Gastroesophageal sphincter (tissue), 4 donors: ENCODE data around the gene ERBIN. TPM values are rescaled to one million over a fixed set of nuclear protein-coding genes. Genes with fewer than 3 reads are reported as not detected.

Source experiments
- ATAC-seq: fragments of 150-250 bp; one replicate; pipeline ENCODE4 v1.9.1; 2016; ENCODE audit warnings: mild to moderate bottlenecking, moderate library complexity
- H3K27ac ChIP-seq, 4 donors: fragments of 200-600 bp; sonication (generic) in 3 of 4; 1 replicate in 3 of 4; 2 replicates in 1 of 4; pipeline ENCODE4 v1.5.1; 2016 to 2019
- H3K27me3 ChIP-seq: fragments of 200-600 bp; sonication (generic); one replicate; pipeline ENCODE4 v1.5.1; 2019
- H3K36me3 ChIP-seq, 2 donors: fragments of 200-600 bp; sonication (generic); one replicate each; pipeline ENCODE4 v1.5.1; 2019; ENCODE audit warnings: control low read depth in 1 of 2
- H3K4me1 ChIP-seq, 3 donors: fragments of 200-600 bp; sonication (generic); 1 replicate in 2 of 3; 2 replicates in 1 of 3; pipeline ENCODE4 v1.5.1; 2016 to 2019; ENCODE audit warnings: control low read depth in 2 of 3
- H3K4me3 ChIP-seq, 2 donors: fragments of 200-600 bp; sonication (generic); one replicate each; pipeline ENCODE4 v1.5.1; 2019; ENCODE audit warnings: mild to moderate bottlenecking in 1 of 2, moderate library complexity in 1 of 2
- H3K9me3 ChIP-seq, 3 donors: fragments of 200-600 bp; sonication (generic); one replicate each; pipeline ENCODE4 v1.5.1; 2017 to 2019; ENCODE audit warnings: control low read depth in 2 of 3
- EP300 ChIP-seq: sonication (generic); formaldehyde crosslinking; IDR thresholded peaks from one replicate; pipeline ENCODE4 v1.6.1; 2017; ENCODE audit warnings: antibody characterized with exemption, mild to moderate bottlenecking
- POLR2A ChIP-seq, 2 donors: fragments of 450-650 bp; IDR thresholded peaks; one replicate each; pipeline ENCODE4 v1.6.1; 2017; ENCODE audit warnings: antibody characterized with exemption in 2 of 2, mild to moderate bottlenecking in 2 of 2, moderate library complexity in 1 of 2
- POLR2AphosphoS5 ChIP-seq: sonication (generic); formaldehyde crosslinking; IDR thresholded peaks from one replicate; pipeline ENCODE4 v1.6.1; 2017; ENCODE audit warnings: antibody characterized with exemption
- WGBS, 2 donors: methylation state at CpG; one replicate each; pipeline ENCODE4 v1.1.5; 2018; ENCODE audit warnings: low coverage in 1 of 2; 5-methylcytosine and 5-hydroxymethylcytosine counted together
- total RNA-seq, 4 donors: library from RNA; depleted of rRNA; stranded (reverse); fragments of >200 nt; gene quantifications; one replicate each; pipeline ENCODE4 v1.1.0, GENCODE V29; 2016
- TF ChIP-seq, protein P1 (sequence below), 4 experiments: fragments of 200-600 bp in 2 of 4; fragments of 450-650 bp in 2 of 4; sonication (generic) in 1 of 4; IDR thresholded peaks; one replicate each; pipeline ENCODE4 v1.5.1; 2017 to 2019; ENCODE audit warnings: antibody characterized with exemption in 4 of 4, mild to moderate bottlenecking in 2 of 4, moderate library complexity in 2 of 4

ERBIN gene
- total RNA-seq, 4 donors from 2014 or later: 54.4 to 71.6 (median 62.7) TPM

GRCh38 chr5:66100851-66101250 lies 174.5 kb downstream of the ERBIN start:
- Histone ChIP-seq H3K4me3 (no peak overlapping the region), H3K27me3 (no peaks in the 10 kb centered on the region), H3K4me1 (no peaks in the 10 kb centered on the region), H3K9me3 (peaks cover 0 to 47% (median 0%) of the 10 kb centered on the region in 3 donors), H3K36me3 (no peaks in the 10 kb centered on the region), H3K27ac (no peak overlapping the region)
- no peak for ATAC-seq
- no peak for TF ChIP-seq EP300
- TF ChIP-seq, protein P1, sequence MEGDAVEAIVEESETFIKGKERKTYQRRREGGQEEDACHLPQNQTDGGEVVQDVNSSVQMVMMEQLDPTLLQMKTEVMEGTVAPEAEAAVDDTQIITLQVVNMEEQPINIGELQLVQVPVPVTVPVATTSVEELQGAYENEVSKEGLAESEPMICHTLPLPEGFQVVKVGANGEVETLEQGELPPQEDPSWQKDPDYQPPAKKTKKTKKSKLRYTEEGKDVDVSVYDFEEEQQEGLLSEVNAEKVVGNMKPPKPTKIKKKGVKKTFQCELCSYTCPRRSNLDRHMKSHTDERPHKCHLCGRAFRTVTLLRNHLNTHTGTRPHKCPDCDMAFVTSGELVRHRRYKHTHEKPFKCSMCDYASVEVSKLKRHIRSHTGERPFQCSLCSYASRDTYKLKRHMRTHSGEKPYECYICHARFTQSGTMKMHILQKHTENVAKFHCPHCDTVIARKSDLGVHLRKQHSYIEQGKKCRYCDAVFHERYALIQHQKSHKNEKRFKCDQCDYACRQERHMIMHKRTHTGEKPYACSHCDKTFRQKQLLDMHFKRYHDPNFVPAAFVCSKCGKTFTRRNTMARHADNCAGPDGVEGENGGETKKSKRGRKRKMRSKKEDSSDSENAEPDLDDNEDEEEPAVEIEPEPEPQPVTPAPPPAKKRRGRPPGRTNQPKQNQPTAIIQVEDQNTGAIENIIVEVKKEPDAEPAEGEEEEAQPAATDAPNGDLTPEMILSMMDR (IDR thresholded peaks at IDR 0.05): no peak
- no CpG with 5 or more reads among the region's 2 CpGs for WGBS, 2 donors

DNA sequence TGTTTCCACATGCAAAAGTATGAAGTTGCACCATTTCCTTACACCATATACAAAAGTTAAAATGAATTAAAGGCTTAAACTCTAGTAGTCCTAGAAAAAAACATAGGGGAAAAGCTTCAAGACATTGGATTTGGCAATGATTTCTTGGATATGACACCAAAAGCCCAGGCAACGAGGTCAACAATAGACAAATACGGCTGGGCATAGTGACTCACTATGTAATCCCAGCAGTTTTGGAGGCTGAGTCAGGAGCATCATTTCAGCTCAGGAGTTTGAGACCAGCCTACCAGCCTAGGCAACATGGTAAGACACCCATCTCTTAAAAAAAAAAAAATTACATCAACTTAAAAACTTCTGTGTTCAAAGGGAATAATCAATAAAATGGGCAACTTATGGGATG lies 186.8 kb downstream of the ERBIN start:
- TF ChIP-seq EP300 (no peak), POLR2A (IDR thresholded peaks at IDR 0.05) (no peak), POLR2AphosphoS5 (no peak)
- TF ChIP-seq, protein P1 (IDR thresholded peaks at IDR 0.05): no peak
- WGBS, 2 donors: 71% methylated on average over 2 of the region's 2 CpGs; no CpG with 5 or more reads in 1 of the 2 donors
- no peak overlapping the region for H3K27ac ChIP-seq
- no peaks in the 10 kb centered on the region for H3K36me3 ChIP-seq
- H3K9me3 ChIP-seq: peaks cover 0 to 29% (median 0%) of the 10 kb centered on the region in 3 donors
- no peaks in the 10 kb centered on the region for H3K4me1 ChIP-seq
- no peak overlapping the region for H3K4me3 ChIP-seq
- no peak for ATAC-seq
- no peaks in the 10 kb centered on the region for H3K27me3 ChIP-seq

- Histone ChIP-seq H3K27ac (no peak overlapping the region), H3K4me1 (no peaks in the 10 kb centered on the region), H3K9me3 (no peaks in the 10 kb centered on the region), H3K4me3 (no peak overlapping the region), H3K36me3 (no peaks in the 10 kb centered on the region), H3K27me3 (no peaks in the 10 kb centered on the region)
- 60 to 71% methylated on average over 4 of the region's 4 CpGs for WGBS, 2 donors
- no peak for ATAC-seq
- no peak for TF ChIP-seq POLR2A (IDR thresholded peaks at IDR 0.05)
- no peak for TF ChIP-seq POLR2AphosphoS5
- TF ChIP-seq, protein P1 (IDR thresholded peaks at IDR 0.05): no peak
- TF ChIP-seq EP300: no peak
These were observed 191.9 kb downstream of the ERBIN start for GRCh38 chr5:66118304-66118703.

- TF ChIP-seq POLR2A (IDR thresholded peaks at IDR 0.05) (no peak), POLR2AphosphoS5 (no peak), EP300 (no peak)
- TF ChIP-seq, protein P1 (IDR thresholded peaks at IDR 0.05): no peak
- no peak for ATAC-seq
- H3K9me3 ChIP-seq: no peaks in the 10 kb centered on the region
- no peaks in the 10 kb centered on the region for H3K27me3 ChIP-seq
- no peak overlapping the region for H3K4me3 ChIP-seq
- H3K36me3 ChIP-seq: no peaks in the 10 kb centered on the region
- H3K4me1 ChIP-seq: no peaks in the 10 kb centered on the region
- WGBS, 2 donors: 63 to 80% methylated on average over 2 of the region's 2 CpGs
- H3K27ac ChIP-seq: no peak overlapping the region
These were observed 196.1 kb downstream of the ERBIN start for GRCh38 chr5:66122379-66123034.

- WGBS, 2 donors: 71% methylated on average over 4 of the region's 4 CpGs; no CpG with 5 or more reads in 1 of the 2 donors
- Histone ChIP-seq H3K27me3 (no peaks in the 10 kb centered on the region), H3K27ac (no peak overlapping the region), H3K4me3 (no peak overlapping the region), H3K36me3 (no peaks in the 10 kb centered on the region), H3K4me1 (peaks cover 0 to 1% (median 0%) of the 10 kb centered on the region in 3 donors), H3K9me3 (no peaks in the 10 kb centered on the region)
- TF ChIP-seq, protein P1 (IDR thresholded peaks at IDR 0.05): no peak
- no peak for TF ChIP-seq POLR2AphosphoS5
- no peak for TF ChIP-seq POLR2A (IDR thresholded peaks at IDR 0.05)
- no peak for TF ChIP-seq EP300
- no peak for ATAC-seq
These were observed 202.8 kb downstream of the ERBIN start for GRCh38 chr5:66129144-66129543.
